Liver (tissue), 9 donors: Measurements from ENCODE around the gene DSTN. TPM values are rescaled to one million over a fixed set of nuclear protein-coding genes. Genes with fewer than 3 reads are reported as not detected.
A peak's percentile ranks its signal among the peaks of the same experiment; 100 is the strongest.

Source experiments
- DNase-seq: peaks from one replicate; pipeline ENCODE4 v3.0.0-alpha.2; 2017; ENCODE audit warnings: low spot score
- H3K27ac ChIP-seq, 2 donors: one replicate each; pipeline ENCODE4 v1.7.0; 2013; ENCODE audit warnings: inconsistent platforms in 2 of 2, low read length in 2 of 2, control low read depth in 1 of 2, low read depth in 1 of 2, mild to moderate bottlenecking in 1 of 2
- H3K27me3 ChIP-seq, 4 donors: one replicate each; pipeline versions ENCODE4 v1.6.1 to v1.7.0; 2013; ENCODE audit warnings: low read length in 3 of 4, inconsistent platforms in 1 of 4, mild to moderate bottlenecking in 1 of 4, moderate library complexity in 1 of 4; ENCODE audit not compliant: control insufficient read depth in 4 of 4, insufficient read depth in 4 of 4
- H3K36me3 ChIP-seq, 4 donors: one replicate each; pipeline versions ENCODE4 v1.6.1 to v1.7.0; 2013; ENCODE audit warnings: low read length in 3 of 4, mild to moderate bottlenecking in 3 of 4, low read depth in 1 of 4, moderate library complexity in 1 of 4; ENCODE audit not compliant: control insufficient read depth in 4 of 4, insufficient read depth in 3 of 4
- H3K4me1 ChIP-seq, 4 donors: one replicate each; pipeline versions ENCODE4 v1.6.1 to v1.7.0; 2013; ENCODE audit warnings: low read length in 3 of 4, mild to moderate bottlenecking in 3 of 4, moderate library complexity in 1 of 4; ENCODE audit not compliant: control insufficient read depth in 4 of 4, insufficient read depth in 4 of 4
- H3K4me3 ChIP-seq, 3 donors: one replicate each; pipeline versions ENCODE4 v1.6.1 to v1.7.0; 2013; ENCODE audit warnings: low read length in 3 of 3, control low read depth in 1 of 3, low read depth in 1 of 3, mild to moderate bottlenecking in 1 of 3
- H3K9ac ChIP-seq, 2 donors: one replicate each; pipeline ENCODE4 v1.7.0; 2013; ENCODE audit warnings: low read length in 2 of 2, mild to moderate bottlenecking in 2 of 2, moderate library complexity in 2 of 2, control low read depth in 1 of 2, low read depth in 1 of 2
- H3K9me3 ChIP-seq, 4 donors: one replicate each; pipeline versions ENCODE4 v1.6.1 to v1.7.0; 2013; ENCODE audit warnings: low read length in 3 of 4; ENCODE audit not compliant: control insufficient read depth in 4 of 4
- EGR1 ChIP-seq, 2 donors: IDR thresholded peaks; 2 replicates each; pipeline ENCODE4 v1.6.1; 2016 to 2018; ENCODE audit warnings: antibody characterized with exemption in 2 of 2, low read depth in 2 of 2
- FOXA1 ChIP-seq: IDR thresholded peaks from 2 replicates; pipeline ENCODE4 v1.6.1; 2016; ENCODE audit warnings: antibody characterized with exemption
- FOXA2 ChIP-seq: IDR thresholded peaks from 2 replicates; pipeline ENCODE4 v1.6.1; 2016; ENCODE audit warnings: antibody characterized with exemption
- GABPA ChIP-seq, 2 donors: IDR thresholded peaks in 1 of 2; conservative IDR thresholded peaks in 1 of 2; 2 replicates each; pipeline ENCODE4 v1.6.1; 2016; ENCODE audit warnings: antibody characterized with exemption in 2 of 2, mild to moderate bottlenecking in 1 of 2, moderate library complexity in 1 of 2
- HNF4A ChIP-seq, 2 donors: conservative IDR thresholded peaks; 2 replicates each; pipeline ENCODE4 v1.6.1; 2016; ENCODE audit warnings: antibody characterized with exemption in 2 of 2, mild to moderate bottlenecking in 2 of 2
- HNF4G ChIP-seq: IDR thresholded peaks from 2 replicates; pipeline ENCODE4 v1.6.1; 2016; ENCODE audit warnings: antibody characterized with exemption
- JUND ChIP-seq, 2 donors: IDR thresholded peaks; 2 replicates each; pipeline ENCODE4 v1.6.1; 2016; ENCODE audit warnings: antibody characterized with exemption in 2 of 2
- MAX ChIP-seq: IDR thresholded peaks from 2 replicates; pipeline ENCODE4 v1.6.1; 2016; ENCODE audit warnings: antibody characterized with exemption
- NR2F2 ChIP-seq: IDR thresholded peaks from 2 replicates; pipeline ENCODE4 v1.6.1; 2016; ENCODE audit warnings: antibody characterized with exemption
- RAD21 ChIP-seq, 2 donors: IDR thresholded peaks; 2 replicates each; pipeline ENCODE4 v1.6.1; 2016; ENCODE audit warnings: antibody characterized with exemption in 2 of 2, mild to moderate bottlenecking in 2 of 2
- REST ChIP-seq: IDR thresholded peaks from 2 replicates; pipeline ENCODE4 v1.6.1; 2016; ENCODE audit warnings: antibody characterized with exemption, mild to moderate bottlenecking
- RXRA ChIP-seq, 2 donors: IDR thresholded peaks; 2 replicates each; pipeline ENCODE4 v1.6.1; 2017 to 2018; ENCODE audit warnings: antibody characterized with exemption in 2 of 2, mild to moderate bottlenecking in 1 of 2
- SP1 ChIP-seq: IDR thresholded peaks from 2 replicates; pipeline ENCODE4 v1.6.1; 2018; ENCODE audit warnings: antibody characterized with exemption, mild to moderate bottlenecking
- TAF1 ChIP-seq: conservative IDR thresholded peaks from 2 replicates; pipeline ENCODE4 v1.6.1; 2016; ENCODE audit warnings: antibody characterized with exemption, mild to moderate bottlenecking
- YY1 ChIP-seq: IDR thresholded peaks from 2 replicates; pipeline ENCODE4 v1.6.1; 2016; ENCODE audit warnings: antibody characterized with exemption, mild to moderate bottlenecking
- WGBS: extraction: QIAGEN DNeasy Blood & Tissue Kit; methylation state at CpG from one replicate; pipeline ENCODE4 v1.1.7; 2013; 5-methylcytosine and 5-hydroxymethylcytosine counted together
- polyA plus RNA-seq, 2 donors: library from polyadenylated mRNA; stranded (reverse) in 1 of 2; unstranded in 1 of 2; fragments of 200-250 nt in 1 of 2; fragments of >200 nt in 1 of 2; fragmentation: Nextera tagmentation in 1 of 2; extraction: Ambion mirVana in 1 of 2; gene quantifications; one replicate each; pipeline versions ENCODE4 v1.2.1 to v1.2.3, GENCODE V29; 2013 to 2015
- total RNA-seq, 2 donors: library from RNA; depleted of rRNA; stranded (reverse); fragments of >200 nt; gene quantifications; one replicate each; pipeline ENCODE4 v1.2.3, GENCODE V29; 2014
- TF ChIP-seq, protein P1 (sequence below): IDR thresholded peaks from 2 replicates; pipeline ENCODE4 v1.6.1; 2016; ENCODE audit warnings: antibody characterized with exemption
- TF ChIP-seq, protein P2 (sequence below): IDR thresholded peaks from 2 replicates; pipeline ENCODE4 v1.6.1; 2016; ENCODE audit warnings: antibody characterized with exemption
- TF ChIP-seq, protein P3 (sequence below): fragments of 150-350 bp; IDR thresholded peaks from 2 replicates; pipeline ENCODE4 v1.5.1; 2017; ENCODE audit warnings: improper control_type of control experiment, low read depth, low read length; ENCODE audit not compliant: missing input control
- donor health status: healthy.
- donor health status: healthy.
- donor health status: healthy.
- donor health status: healthy.
- donor health status: healthy.

DSTN gene
- total and polyA plus RNA-seq, 4 donors, result 39.9 to 137 (median 108) TPM

DNA sequence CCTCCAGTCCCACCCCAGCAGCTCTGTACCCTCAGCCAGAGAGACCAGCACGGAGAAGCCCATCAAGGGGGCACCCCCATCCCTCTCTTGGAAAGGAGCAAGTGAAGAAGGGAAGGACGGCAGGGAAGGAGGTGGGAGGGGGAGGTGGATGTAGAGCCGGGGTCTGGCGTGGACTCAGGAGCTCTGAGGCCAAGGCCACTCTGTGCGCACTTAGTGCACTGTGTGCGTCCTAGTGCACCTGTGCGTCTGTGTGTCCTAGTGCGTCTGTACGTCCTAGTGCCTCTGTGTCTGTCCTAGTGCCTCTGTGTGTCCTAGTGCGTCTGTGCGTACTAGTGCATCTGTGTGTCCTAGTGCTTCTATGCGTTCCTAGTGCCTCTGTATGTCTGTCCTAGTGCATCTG is 54.2 kb downstream of the DSTN start:
- Histone ChIP-seq H3K27me3 (no peaks in the 10 kb centered on the region), H3K36me3 (peaks cover 37 to 96% (median 71%) of the 10 kb centered on the region in 4 donors), H3K4me3 (no peak overlapping the region), H3K4me1 (peaks cover 0 to 25% (median 15%) of the 10 kb centered on the region in 4 donors), H3K9ac (no peak overlapping the region), H3K27ac (no peak overlapping the region), H3K9me3 (no peaks in the 10 kb centered on the region)
- WGBS, result 95% methylated on average over 12 of the region's 12 CpGs
- TF ChIP-seq HNF4G, result no peak
- no peak for DNase-seq

- no peak for DNase-seq
These were observed 54.8 kb downstream of the DSTN start for GRCh38 chr20:17624551-17625245.

GRCh38 chr20:17625246-17626051 is 55.6 kb downstream of the DSTN start:
- Histone ChIP-seq H3K4me3 (no peak overlapping the region), H3K9me3 (no peaks in the 10 kb centered on the region), H3K27ac (peak overlapping the region; percentile 20 to 82), H3K27me3 (no peaks in the 10 kb centered on the region), H3K9ac (no peak overlapping the region), H3K4me1 (peaks cover 0 to 33% (median 20%) of the 10 kb centered on the region in 4 donors), H3K36me3 (peaks cover 39 to 96% (median 66%) of the 10 kb centered on the region in 4 donors)
- DNase-seq, result no peak
- TF ChIP-seq NR2F2 (no peak), YY1 (no peak), REST (no peak), FOXA2 (no peak), MAX (no peak), HNF4A (conservative IDR thresholded peaks at IDR 0.05) (no peak), GABPA (IDR thresholded peaks at IDR 0.05 in 1 of 2, conservative IDR thresholded peaks at IDR 0.05 in 1 of 2) (no peak), RAD21 (IDR thresholded peaks at IDR 0.05) (no peak), SP1 (no peak), TAF1 (no peak), RXRA (IDR thresholded peaks at IDR 0.05) (no peak), HNF4G (no peak), JUND (IDR thresholded peaks at IDR 0.05) (no peak), EGR1 (IDR thresholded peaks at IDR 0.05; ENCODE audit: low read depth in 2 of 2) (no peak), FOXA1 (no peak)
- TF ChIP-seq, protein P1, sequence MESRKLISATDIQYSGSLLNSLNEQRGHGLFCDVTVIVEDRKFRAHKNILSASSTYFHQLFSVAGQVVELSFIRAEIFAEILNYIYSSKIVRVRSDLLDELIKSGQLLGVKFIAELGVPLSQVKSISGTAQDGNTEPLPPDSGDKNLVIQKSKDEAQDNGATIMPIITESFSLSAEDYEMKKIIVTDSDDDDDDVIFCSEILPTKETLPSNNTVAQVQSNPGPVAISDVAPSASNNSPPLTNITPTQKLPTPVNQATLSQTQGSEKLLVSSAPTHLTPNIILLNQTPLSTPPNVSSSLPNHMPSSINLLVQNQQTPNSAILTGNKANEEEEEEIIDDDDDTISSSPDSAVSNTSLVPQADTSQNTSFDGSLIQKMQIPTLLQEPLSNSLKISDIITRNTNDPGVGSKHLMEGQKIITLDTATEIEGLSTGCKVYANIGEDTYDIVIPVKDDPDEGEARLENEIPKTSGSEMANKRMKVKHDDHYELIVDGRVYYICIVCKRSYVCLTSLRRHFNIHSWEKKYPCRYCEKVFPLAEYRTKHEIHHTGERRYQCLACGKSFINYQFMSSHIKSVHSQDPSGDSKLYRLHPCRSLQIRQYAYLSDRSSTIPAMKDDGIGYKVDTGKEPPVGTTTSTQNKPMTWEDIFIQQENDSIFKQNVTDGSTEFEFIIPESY, result no peak
- TF ChIP-seq, protein P2, sequence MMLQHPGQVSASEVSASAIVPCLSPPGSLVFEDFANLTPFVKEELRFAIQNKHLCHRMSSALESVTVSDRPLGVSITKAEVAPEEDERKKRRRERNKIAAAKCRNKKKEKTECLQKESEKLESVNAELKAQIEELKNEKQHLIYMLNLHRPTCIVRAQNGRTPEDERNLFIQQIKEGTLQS, result no peak
- TF ChIP-seq, protein P3, sequence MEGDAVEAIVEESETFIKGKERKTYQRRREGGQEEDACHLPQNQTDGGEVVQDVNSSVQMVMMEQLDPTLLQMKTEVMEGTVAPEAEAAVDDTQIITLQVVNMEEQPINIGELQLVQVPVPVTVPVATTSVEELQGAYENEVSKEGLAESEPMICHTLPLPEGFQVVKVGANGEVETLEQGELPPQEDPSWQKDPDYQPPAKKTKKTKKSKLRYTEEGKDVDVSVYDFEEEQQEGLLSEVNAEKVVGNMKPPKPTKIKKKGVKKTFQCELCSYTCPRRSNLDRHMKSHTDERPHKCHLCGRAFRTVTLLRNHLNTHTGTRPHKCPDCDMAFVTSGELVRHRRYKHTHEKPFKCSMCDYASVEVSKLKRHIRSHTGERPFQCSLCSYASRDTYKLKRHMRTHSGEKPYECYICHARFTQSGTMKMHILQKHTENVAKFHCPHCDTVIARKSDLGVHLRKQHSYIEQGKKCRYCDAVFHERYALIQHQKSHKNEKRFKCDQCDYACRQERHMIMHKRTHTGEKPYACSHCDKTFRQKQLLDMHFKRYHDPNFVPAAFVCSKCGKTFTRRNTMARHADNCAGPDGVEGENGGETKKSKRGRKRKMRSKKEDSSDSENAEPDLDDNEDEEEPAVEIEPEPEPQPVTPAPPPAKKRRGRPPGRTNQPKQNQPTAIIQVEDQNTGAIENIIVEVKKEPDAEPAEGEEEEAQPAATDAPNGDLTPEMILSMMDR, result no peak
- WGBS, result 94% methylated on average over 27 of the region's 27 CpGs

More at GRCh38 chr20:17624551-17625245, 54.8 kb downstream of the DSTN start:
- Histone ChIP-seq H3K4me1 (peaks cover 0 to 27% (median 18%) of the 10 kb centered on the region in 4 donors), H3K9me3 (no peaks in the 10 kb centered on the region), H3K9ac (no peak overlapping the region), H3K27ac (no peak overlapping the region), H3K36me3 (peaks cover 37 to 96% (median 67%) of the 10 kb centered on the region in 4 donors), H3K27me3 (no peaks in the 10 kb centered on the region), H3K4me3 (no peak overlapping the region)
- TF ChIP-seq NR2F2, result no peak
- no peak for TF ChIP-seq HNF4G
- 87% methylated on average over 15 of the region's 15 CpGs for WGBS
